ENCODE measurements around the gene AKAP6. TPM values are rescaled to one million over a fixed set of nuclear protein-coding genes. Genes with fewer than 3 reads are reported as not detected.

Gene AKAP6
- total RNA-seq, 1 donor: 1.6 TPM

GRCh38 chr14:32693114-32693513 lies 364.0 kb downstream of the AKAP6 start:
- DNase-seq (ENCODE audit: low read depth in 2 of 3, low spot score in 2 of 3): no peak

DNA sequence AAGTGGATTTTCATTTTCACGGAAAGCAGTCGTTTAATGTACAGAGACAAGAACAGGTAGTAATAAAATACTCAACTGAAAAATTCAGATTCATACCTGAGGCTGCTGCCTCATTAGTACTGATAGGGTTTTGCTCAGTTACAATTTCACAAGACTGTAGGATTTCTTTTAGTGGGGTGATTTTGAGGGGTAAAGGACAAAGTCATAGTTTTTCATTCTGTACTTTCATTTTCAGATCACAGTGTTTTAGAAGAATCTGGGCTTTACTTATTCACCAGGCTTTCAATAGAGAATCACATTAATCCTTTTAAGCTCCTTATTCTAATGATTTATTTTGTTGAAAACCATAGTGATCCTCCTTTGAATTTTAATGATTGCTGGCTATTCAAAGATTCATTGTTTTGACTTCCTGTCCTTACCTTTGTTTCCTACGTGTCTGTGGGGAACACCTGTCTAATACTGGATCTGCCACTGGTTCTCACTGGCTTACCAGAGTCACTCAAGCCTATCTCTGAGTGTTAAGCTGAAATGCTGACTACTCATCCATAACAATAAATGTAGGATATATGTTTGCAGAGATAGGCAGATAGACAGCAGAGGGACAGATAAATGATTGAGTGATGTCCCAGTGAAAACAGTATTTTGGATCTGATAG lies 365.8 kb downstream of the AKAP6 start:
- DNase-seq (ENCODE audit: low read depth in 2 of 3, low spot score in 2 of 3): no peak

GRCh38 chr14:32696325-32697091 lies 367.4 kb downstream of the AKAP6 start:
- DNase-seq (ENCODE audit: low read depth in 2 of 3, low spot score in 2 of 3): no peak

- no peak for DNase-seq (ENCODE audit: low read depth in 2 of 3, low spot score in 2 of 3)
Observed at GRCh38 chr14:32697114-32697513, 368.0 kb downstream of the AKAP6 start.

DNA sequence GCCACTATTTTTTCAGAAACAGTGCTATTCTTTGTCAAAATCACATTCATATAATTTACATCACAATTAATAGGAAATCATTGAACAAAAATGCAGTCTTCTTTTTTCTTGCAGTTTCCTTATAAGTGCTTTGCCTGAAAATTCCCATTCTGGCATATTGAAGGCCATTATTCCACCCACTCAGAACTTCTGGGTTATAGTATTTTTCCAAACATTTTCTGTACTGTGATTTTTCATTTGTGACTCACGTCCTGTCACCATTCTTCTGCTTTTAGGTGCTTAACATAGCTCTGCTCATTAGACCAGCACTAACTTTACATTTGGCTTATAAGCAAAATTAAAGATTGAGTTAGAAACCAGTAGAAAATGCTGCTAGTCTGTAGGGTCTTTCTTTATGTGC lies 368.6 kb downstream of the AKAP6 start:
- no peak for DNase-seq (ENCODE audit: low read depth in 2 of 3, low spot score in 2 of 3)

DNA sequence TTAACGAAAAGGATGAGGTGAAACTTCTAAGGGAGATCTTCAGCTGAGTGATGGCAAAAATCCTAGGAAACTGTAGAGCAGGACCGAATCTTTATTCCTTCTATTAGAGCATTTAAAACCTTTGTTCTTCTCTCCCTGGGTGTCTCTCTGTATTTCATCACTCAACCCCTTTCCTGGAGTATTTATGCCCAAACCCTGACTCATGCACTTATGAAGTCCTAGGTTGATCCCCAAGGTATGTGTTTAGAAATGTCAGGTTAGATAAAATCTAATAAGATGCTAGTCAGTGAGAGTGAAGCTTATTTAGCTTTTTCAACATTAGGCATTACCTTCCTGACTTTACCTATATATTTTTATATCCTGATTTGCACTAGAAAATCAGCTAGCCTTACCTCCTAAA lies 369.7 kb downstream of the AKAP6 start:
- DNase-seq (ENCODE audit: low read depth in 2 of 3, low spot score in 2 of 3): no peak

- no peak for DNase-seq (ENCODE audit: low read depth in 2 of 3, low spot score in 2 of 3)
Observed at GRCh38 chr14:32701475-32701874, 372.4 kb downstream of the AKAP6 start.

GRCh38 chr14:32702088-32702487 lies 373.0 kb downstream of the AKAP6 start:
- DNase-seq (ENCODE audit: low read depth in 2 of 3, low spot score in 2 of 3): no peak

- no peak for DNase-seq (ENCODE audit: low read depth in 2 of 3, low spot score in 2 of 3)
Observed at GRCh38 chr14:32702562-32702961, 373.5 kb downstream of the AKAP6 start.

DNA sequence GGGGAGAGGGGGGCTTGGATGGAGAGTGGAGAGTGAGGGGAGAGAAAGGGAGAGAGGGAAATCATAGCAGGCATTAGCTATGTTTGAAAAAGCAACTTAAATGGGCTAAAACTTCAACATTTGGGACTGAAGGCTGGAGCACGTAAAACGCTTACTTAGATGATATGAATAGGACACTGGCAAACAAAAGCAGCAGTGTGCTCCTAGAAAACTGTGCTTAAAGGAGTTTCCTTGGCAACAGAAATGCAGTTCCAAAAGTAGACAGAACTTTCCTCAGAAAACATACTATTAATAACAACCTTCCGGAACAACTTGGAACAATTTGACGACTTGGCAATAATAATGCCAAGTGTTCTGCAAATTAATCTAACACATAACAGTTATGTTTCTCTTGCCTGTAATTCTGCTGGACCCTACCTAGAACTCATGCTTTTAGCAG lies 374.1 kb downstream of the AKAP6 start:
- no peak for DNase-seq (ENCODE audit: low read depth in 2 of 3, low spot score in 2 of 3)

DNA sequence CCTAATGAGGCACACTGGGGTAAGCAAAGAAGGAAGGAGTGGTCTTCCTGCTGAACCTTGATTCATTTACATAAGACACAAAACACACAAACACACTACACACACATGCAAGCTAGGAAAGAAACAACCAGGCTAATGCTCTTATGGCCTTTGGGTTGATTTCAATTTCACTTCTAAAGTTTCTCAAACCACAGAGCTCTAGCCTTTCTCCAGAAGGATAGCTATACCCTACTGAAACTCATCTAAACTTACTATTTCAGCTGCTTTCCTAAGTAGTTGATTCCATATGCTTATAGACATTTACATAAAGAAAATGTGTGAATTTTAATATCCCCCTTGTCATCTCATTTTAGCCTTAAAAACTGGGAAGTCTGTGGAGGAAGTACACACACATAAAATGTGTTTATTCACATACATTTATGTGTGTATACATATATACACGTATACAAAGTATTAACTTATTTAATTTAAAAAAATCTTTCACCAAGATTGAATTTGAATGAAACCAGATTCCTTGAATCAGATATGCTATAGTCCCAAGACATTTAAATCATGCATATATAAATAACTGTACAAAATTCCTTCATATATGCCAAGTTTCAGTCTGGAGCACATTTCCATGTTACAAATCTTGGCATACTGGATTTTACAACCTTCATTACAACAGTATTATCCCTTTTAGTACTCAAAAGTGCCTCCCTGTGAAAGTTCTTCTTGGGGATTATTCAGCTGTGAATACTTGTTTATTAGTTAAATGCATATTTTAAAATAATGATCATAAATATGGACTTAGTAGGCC lies 377.8 kb downstream of the AKAP6 start:
- DNase-seq (ENCODE audit: low read depth in 2 of 3, low spot score in 2 of 3): no peak

DNA sequence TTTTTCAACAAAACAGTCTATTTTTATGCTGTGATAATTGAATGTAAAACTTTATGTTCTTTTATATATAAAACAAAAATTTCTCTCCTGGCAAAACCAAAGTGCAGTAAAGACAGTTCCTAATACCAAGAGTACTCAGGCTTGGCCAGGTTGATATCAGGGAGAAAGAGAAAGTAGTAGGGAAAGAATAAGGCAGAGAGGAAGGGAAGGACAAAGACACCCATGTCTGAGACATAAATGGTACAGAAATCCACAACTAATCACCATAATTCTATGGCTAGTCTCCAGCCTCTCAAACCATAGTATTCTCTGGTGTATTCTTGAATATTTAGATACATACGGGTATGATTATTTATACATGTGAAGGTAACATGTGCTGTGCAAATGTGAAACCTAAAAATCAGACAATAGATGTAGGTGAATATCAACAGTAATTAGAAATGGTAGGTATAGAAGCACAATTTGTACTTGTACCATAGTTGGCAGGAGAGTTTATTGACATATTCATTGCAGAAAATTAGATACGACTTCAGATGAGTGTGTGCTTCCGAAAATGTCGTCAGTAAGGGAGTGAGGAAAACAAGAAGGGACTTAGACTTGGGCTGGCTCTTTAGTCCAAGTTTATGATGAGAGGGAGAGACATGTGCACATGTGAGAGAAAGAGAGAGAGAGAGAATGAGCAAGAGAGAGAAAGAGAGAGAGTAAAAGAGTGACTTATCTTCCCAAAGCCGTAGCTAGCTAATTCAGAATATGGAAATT lies 378.8 kb downstream of the AKAP6 start:
- DNase-seq (ENCODE audit: low read depth in 2 of 3, low spot score in 2 of 3): no peak

GRCh38 chr14:32709027-32709426 lies 379.9 kb downstream of the AKAP6 start:
- no peak for DNase-seq (ENCODE audit: low read depth in 2 of 3, low spot score in 2 of 3)

DNA sequence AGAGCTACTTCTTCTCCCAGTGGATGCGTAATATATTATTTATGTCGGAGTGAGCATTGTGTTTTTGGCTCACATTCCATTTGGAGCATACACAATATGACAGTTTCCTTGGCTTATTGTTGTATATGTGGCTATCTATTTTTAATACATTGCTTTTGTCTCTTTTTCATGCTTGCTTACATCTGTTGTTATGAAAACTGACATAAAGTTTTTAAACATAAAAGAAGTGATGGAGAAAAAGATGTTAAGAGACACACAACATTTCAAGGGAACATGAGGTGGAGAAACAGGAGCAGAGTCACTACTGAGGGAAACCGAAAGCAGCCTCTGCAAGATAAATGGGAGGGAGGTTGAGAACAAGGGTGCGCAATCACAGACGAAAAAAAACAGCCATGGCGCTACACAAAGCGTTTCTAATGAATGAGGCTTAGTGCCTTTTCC lies 381.2 kb downstream of the AKAP6 start:
- DNase-seq (ENCODE audit: low read depth in 2 of 3, low spot score in 2 of 3): no peak

DNA sequence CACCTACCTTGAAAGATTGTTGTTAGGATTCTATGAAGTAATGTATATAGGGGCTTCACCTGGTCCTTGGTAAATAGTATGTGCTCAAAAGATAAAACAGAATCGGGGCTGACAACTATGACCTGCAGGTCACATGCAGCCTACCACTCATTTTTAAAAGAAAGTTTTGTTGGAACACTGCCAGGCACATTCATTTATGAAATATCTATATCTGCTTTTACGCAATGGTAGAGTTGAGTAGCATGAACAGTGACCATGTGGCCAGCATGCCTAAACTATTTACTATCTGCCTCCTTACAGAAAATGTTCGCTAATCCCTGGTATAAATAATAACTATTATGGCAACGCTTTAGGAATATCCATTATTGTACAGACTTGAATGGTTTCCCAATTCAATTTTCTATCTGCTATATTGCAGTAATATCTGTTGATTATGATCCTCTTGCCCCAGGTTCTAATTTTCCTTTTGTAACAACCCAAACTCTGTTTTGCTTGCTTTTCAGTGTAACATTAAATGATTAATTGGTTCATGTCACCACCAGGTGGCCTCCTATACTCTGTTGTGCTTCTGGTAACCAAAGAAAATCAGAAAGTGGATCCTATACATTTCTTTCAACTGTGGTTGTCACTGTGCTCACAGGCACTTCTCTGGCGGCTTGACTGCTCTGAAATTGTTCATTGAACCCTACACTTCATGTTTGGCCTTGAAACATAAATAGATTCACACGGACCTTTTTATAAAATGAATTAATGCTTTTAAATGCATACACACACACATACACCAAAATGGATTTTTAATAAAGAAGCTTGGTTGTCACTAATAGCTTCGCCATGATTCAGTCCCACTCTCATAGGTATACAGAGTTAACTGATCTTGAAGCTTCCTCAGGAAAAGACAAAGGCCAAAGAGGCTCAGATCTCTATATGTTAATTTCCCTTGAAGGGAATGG lies 381.9 kb downstream of the AKAP6 start:
- peak in 2 of 3 donors; percentile 14 to 55 for DNase-seq (ENCODE audit: low read depth in 2 of 3, low spot score in 2 of 3)

- no peak for DNase-seq (ENCODE audit: low read depth in 2 of 3, low spot score in 2 of 3)
Observed at GRCh38 chr14:32713856-32714255, 384.8 kb downstream of the AKAP6 start.

- no peak for DNase-seq (ENCODE audit: low read depth in 2 of 3, low spot score in 2 of 3)
Observed at GRCh38 chr14:32719601-32720000, 390.5 kb downstream of the AKAP6 start.

- no peak for DNase-seq (ENCODE audit: low read depth in 2 of 3, low spot score in 2 of 3)
Observed at GRCh38 chr14:32720927-32721326, 391.8 kb downstream of the AKAP6 start.

- DNase-seq (ENCODE audit: low read depth in 2 of 3, low spot score in 2 of 3): no peak
Observed at GRCh38 chr14:32722631-32723183, 393.6 kb downstream of the AKAP6 start.

Data from hematopoietic multipotent progenitor cell (in vitro differentiated cells).